Non-pigmented ciliary epithelial cell (primary cell): ENCODE data around the gene FMNL2.
"Not testable (repeated sequence)": the region's sequence is repeated elsewhere in the genome, so short reads cannot be mapped to it uniquely, and the experiment has no call there.

ENCODE experiments used
- DNase-seq: peaks from one replicate; pipeline ENCODE4 v3.0.0-alpha.2; 2010; ENCODE audit warnings: low read depth

The FMNL2 gene

DNA sequence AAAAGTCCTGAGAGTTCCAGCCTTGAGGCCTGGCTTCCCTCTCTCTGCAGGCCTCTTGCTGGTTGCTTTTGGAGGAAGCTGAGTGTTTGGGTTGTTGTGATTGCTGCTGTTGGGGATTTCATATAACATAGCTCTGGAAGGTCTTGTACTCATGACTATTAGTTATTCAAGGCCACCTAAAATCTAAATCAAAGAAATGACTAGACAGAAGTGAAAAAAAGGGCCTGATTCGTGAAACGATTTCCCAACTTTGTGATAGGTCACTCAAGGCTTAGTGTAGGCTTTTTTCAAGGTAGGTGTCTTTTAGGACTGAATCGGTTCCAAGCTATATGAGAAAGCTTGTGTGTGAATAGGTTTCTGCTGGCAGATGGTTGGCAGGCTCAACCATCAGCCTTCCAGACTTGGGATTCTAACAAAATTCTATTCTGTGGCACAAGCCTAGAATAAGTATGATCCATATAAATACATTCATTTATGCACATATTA, 164.4 kb downstream of the FMNL2 start:
- no peak for DNase-seq

DNA sequence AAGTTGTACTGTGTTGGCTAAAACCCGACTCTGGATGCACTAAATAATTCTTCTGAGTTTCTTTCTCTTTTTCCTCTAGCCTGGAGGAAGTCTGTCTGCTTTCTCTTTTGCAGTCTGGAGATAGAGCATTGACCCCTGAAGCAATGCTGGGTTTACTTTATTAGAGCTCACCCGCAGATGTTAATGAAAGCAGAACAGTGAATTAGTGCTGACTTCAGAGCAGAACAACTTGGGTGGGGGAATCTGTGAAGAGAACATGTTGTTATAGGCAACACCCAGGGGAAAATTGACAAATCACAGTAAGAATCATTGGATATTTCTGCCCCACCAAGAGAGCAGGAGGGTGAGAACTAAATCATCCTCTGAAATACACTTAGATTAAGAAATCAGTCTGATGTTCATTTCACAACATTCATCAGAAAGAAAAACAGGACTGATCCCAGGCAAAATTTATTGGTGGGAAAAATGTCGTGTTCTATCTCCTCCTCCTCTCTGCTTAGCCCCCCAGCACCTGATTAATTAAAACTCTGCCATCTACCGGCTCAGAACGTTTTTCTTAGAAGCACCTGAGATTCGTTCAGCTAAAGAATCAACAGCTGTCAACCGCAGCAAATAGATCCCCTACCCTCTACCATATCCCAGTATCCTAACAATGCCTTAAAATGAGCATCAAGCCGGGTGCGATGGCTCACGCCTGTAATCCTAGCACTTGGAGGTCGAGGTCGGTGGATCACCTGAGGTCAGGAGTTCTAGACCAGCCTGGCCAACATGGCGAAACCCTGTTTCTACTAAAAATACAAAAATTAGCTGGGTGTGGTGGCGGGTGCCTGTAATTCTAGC, 165.1 kb downstream of the FMNL2 start:
- no peak for DNase-seq

DNA sequence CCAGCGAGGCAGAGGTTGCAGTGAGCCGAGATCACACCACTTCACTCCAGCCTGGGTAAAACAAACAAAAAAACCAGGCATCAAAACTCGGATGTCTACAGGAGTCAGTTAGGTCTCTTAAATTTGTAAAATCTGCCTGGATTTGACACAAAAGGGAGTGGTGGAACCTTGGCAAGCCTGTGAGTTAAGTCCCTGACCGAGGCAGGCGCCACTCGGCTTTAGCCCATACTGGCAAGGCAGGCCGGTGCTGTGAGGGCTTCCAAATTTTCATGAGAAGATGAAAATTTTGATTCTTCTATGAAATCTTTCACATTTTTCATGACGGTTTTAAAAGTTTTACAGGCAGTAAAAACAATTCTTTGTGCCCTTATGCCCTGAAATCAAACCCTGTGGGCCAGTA, 165.8 kb downstream of the FMNL2 start:
- DNase-seq: no peak

DNA sequence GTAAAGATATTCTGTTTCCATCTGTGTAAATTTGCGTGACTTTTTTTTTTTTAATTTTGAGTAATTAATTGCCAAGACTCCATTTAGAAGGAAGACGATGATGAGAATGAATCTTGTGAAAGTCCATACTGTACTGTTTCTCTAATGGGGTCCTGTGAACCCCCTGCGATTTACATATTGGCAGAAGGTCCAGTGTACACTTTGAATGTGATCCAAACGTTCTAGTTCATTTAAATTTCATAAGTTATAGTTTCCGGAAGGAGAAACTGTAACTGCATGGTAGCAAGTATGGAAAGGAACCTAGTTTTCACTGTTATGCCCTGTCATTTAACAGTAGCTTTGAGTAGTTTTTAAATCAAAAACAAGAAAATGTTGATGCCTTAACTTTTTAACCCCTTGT, 166.7 kb downstream of the FMNL2 start:
- no peak for DNase-seq

DNA sequence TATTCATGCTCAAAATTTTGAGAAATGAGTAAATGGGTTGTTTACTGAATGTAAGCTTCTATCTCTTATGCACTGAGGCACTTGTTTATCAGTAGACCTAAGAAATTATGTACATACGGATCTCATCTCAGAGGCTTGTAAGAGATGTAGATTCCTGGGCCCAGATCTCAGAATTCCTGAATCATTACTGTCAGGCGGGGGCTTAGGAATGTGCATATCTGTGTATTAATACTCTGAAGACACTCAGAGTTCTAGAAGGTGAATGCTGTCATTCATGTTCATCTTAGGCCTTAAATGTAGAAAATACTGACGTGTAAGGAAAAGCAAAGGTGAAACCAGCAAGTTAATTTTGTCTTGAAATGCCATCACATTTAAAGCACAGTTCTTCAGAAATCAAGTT, 169.6 kb downstream of the FMNL2 start:
- DNase-seq: no peak

DNA sequence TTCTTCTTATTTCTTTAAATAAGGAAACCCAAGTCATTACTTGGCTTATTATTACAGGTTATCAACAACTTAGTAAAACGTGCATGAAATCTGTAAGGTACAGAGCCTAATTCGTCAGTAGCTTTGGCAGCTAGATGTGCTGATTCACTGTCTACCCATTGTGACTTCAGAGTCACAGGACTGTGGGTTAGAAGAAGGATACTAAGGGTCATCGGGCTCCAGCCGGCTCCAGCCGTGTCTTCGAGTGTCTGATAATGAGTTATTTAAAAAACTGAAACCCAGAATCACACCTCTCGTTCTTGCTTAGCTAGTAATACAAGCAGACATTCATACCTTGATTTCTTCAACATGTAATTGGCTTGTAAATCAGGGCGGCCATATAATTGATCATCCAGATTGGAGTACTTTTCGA, 170.5 kb downstream of the FMNL2 start:
- DNase-seq: no peak

DNA sequence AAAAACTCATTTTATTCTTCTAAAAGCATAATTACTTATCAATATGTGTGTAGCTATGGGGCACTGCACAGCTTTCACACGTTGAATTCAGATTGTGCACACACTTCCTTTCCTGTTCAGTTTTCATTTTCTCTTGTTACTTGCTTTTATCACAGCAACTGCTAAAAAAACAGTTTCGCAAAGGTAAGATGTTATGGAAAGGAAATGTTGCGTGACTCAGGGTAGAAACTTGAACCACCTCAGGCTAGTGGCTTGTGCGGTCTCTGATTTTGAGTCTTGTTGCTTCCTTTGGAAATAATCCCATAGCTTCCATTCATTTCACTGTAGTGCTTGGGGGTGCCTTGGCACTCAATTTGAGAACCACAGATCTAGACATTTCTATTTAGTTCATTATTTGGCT, 171.9 kb downstream of the FMNL2 start:
- DNase-seq: peak; percentile 86

DNA sequence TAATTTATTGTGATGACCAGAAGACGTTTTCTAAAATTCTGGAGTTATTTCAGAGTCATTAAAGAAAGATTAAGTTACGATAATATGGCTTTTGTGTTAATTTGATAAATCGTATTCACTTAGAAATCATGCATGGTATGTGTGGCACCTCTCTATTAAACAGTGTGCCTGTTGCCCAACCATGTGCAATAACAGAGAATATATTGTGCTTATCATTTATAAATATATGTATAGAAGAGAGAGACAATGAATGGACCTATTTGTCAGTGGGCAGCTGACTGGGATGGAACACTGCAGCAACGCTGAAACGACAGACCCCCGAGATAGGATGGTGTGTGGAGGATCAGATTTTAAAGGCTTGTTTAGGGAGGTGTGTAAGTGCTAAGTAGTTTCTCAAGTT, 172.9 kb downstream of the FMNL2 start:
- DNase-seq: no peak

DNA sequence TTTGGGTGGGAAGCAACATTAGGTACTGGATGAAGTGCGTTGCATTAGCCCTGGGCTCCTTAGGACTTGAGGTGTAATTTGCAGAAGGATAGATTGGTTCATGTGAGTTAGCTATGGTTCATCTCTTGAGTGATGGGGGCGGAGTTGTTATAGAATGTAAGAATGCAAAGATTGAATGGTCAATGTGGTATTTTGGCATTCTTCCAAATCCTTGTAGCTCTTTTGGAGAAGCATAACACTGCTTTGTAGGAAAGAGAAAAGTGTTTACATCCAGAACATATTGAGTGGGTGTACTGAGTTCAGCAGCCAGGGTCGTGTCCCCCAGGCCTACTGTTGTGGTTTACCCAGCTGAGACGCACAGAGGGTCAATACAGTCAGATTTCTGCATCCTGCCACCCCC, 173.5 kb downstream of the FMNL2 start:
- peak; percentile 79 for DNase-seq

DNA sequence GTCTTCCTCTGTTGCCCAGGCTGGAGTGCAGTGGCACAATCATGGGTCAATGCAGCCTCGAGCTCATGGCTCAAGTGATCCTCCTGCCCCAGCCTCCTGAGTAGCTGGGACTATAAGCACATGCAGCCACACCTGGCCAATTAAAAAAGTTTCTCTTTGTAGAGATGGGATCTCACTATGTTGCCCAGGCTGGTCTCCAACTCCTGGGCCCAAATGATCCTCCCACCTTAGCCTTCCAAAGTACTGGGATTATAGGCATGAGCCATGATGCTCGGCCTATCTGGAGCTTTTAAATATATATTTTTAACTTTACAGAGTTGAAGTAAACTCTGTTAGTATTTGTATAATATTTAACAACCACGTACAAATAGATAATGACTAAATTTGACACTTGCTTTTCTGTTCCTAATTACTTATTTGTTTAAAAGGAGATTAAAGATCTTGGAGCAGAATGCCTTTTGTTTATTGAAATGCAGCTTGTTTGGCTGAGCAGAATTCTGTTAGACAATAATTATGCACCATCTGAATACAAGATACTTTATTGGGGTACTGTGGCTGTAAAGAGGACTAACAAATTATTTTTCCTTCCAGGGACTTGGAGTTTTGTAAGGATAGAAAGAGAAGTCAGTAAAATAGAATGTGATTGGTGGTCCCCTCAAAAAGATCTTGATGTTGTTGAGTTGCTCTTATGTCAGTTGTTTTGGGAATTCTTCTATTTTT, 175.0 kb downstream of the FMNL2 start:
- DNase-seq: no peak

DNA sequence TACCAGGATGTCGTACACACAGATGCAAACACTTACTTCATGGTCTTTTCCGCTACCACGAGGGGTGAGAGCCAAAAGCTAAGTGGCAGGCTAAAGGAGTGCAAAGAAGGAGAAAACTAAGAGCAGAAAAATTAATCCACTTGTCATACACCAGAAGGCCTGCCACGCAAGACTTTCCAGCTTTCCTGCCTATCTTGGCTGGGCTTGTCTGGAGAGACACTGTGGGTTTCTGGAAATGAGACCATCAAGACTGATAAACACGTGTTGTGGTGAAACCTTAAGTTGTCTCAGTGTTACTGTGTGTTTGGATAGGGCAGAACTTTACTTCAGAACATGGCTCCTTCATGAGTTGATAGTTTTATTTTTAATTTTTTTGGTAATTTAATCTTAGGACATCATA, 175.6 kb downstream of the FMNL2 start:
- no peak for DNase-seq

DNA sequence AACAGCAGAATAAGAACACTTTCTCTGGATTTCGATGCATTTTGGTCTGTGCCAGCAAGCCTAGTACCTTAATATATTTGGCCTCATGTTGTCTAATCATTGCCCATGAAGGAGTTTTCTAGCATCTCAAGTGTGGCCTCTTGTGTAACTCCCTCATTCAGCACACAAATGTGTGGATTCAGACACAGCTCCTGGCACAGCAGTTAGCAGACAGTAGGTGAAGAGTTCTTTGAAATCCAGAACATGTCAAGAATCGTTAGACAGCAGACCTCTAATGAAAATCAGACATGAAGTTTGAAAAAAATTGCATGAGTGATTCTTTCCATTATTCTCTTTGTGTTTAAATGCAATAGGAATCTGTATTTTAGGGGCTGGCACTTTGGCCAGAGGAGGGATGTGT, 177.0 kb downstream of the FMNL2 start:
- no peak for DNase-seq

DNA sequence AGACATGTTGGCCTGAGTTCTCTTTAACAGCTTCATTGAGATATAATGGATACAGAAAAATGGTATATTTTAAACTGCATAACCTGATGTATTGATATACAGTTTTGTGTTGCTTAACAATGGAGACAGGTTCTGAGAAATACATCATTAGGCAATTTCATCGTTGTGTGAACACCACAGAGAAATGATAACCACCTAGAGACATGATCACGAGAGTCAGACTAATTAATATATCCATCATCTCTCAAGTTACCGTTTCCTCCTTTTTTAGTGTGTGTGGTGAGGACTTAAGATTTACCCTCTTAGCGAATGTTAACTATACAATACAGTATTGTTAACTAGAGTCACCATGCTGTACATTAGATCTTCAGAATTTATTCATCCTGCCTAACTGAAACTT, 178.1 kb downstream of the FMNL2 start:
- no peak for DNase-seq

DNA sequence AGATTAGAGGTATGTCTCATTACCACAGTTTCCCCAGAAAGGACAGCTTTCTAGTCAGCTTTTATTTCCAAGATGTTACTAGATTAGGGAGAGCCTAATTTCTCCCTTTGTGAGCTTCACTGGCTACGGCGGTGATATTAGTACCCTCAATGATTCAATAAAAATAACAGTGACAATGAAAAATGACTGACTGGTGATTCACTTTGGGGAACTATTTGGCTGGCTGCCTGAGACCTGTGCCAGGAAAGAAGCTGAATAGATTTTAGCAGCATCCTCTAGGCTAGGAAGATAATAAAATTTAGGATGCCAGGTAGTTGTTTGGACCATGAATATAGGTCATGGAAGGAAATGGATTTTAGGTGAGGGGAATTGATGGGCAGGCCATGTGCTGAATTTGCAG, 178.7 kb downstream of the FMNL2 start:
- DNase-seq: no peak

DNA sequence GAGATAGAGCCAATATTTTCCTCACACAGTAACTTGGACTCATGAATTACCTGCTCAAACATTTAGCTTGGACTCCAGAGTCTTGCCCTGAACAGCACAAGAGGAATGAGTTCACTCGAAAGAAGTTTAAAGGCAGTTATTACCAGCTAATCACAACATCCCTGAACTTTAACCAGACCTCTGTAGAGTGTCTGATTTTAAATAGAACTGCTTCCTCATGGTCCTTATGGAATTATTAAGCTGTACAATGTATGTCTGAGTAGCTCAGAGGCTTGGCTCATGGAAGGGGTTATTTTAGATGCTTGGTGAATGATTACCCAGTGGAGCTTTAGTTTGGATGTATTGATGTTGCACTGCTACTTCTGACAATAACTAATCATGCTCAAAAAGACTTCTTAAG, 183.1 kb downstream of the FMNL2 start:
- DNase-seq: no peak

DNA sequence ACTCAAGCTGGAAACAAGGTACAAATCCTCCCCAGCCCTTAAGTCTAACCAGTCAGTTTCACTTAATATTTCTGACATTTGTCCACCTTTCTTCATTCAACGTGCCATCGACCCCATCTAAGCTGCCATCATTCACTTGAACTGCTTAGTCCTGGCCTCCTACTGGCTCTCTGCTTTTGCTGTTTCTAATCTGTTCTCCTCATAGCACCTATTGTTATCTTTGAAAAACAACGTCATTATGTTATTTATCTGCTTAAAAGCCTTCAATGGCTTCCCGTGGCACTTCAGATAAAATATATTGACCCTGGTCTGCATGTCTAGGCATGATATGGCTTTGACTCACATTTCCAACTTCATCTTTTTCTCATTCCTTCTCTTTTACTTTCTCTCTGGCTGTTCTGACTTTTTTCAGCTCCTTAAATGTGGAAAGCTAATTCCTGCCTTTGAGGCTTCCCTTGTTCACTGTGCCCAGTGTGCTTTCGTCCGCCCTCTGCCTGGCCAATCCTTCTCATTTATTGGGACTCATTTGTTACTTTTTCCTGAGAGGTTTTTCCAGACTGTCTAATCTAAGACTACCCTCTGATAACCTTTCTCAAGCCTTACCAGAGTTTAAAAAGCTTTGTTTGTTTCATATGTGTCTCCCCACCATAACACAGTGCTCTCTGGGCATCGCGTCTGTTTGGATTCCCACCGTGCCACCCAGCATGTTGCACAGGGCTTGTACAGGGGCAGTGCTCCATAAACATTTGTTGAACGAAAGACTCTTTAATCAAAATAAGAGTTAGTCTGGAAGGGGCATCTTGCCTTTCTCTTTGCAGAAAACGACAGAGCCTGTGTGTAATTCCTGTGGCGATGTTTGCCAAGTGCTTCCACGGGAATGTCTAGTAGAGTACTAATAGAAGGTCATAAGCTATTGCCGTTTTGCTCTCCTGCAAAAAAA, 183.9 kb downstream of the FMNL2 start:
- no peak for DNase-seq

DNA sequence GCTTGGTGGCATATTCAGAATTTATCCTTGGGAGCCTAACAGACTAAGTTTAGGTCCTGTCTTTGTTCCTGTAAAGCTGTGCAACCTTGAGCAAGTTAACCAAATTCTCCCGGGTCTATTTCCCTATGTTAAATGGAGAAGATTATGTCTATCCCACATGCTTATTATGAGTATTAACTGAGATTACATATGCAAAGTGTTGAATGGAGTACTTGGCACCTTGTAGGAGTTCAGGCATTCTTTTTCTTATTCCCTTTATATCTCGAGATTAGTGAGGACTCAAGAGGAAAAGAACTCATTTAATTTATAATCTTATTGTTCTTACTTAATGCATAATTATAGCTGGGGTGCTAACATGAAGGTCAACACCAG, 184.6 kb downstream of the FMNL2 start:
- no peak for DNase-seq

DNA sequence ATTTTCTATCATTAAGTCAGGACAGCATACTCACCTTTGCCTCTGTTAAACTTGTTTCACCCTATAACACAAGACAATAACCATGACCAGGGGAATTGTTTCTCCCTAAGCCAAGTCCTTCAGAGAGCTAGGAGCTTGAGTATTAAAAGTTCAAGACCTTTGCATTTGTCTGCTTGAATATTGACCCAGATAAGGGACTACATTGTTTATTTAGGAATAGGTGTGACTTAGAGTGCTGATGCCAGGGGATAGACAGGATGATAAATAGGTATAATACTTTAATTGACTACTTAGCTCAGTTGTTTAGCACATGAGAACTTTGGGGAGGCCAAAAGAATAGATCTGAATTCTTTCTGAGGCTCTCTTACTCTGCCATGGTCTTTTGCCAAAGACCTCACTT, 185.8 kb downstream of the FMNL2 start:
- DNase-seq: no peak

DNA sequence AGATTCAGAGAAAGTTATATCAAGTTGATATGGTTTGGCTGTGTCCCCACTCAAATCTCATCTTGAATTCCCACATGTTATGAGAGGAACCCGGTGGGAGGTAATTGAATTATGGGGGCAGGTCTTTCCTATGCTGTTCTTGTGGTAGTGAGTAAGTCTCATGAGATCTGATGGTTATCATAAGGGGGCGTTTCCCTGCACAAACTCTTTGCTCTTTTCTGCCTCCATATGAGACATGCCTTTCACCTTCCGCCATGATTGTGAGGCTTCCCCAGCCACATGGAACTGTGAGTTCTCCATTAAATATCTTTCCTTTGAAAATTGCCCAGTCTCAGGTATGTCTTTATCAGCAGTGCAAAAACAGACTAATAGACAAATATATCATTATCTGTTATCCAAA, 187.5 kb downstream of the FMNL2 start:
- not testable (repeated sequence) for DNase-seq

DNA sequence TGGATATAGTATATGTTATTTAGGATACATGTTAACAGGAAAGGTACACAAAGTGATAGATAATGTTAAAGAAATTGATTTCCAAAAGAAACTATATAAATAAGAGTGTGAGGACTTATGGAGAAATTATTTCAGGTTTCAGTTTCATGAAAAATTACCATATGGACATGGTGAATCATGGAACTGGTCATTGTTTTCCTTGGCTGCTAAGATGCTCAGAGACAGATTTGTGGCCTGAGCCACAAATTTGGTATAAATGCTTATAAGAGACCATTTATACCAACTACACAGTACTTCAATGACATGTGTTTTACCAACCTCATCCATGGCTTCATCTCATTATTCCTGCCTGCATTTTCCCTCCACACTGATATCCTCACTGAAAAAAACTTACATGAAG, 188.1 kb downstream of the FMNL2 start:
- DNase-seq: peak; percentile 59

DNA sequence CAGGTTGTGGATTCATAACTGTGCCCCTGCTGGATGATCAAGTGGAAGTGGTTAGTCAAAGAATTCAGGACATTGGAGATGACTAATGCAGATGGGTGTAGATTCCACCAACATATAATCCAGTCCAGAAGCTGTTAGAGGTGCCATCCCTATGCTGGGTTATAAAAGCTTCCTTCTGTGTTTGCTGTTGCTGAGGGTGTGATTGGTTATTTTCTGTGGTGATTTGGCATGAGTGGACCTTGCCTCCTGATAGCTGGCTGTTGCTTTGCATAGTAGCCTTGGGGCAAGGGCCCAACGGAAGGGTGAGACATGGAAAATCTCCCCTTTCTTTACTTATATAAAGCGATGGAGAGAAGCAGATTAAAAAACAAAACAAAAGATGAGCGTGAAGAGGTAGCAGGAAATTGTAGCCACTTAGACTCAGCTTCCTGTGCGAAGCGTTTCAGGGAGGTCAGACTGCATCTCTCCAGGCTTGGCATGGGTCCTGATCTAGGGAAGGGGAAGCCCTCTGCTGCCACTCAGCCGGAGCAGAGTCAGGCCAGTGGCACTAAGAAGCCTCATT, 190.4 kb downstream of the FMNL2 start:
- no peak for DNase-seq
